ENCODE data around the gene CUX1. TPM values are rescaled to one million over a fixed set of nuclear protein-coding genes. Genes with fewer than 3 reads are reported as not detected.
A peak's percentile ranks its signal among the peaks of the same experiment; 100 is the strongest.

Gene CUX1
- total RNA-seq, 1 donor from 2014 or later: 50.6 TPM

- FAIRE-seq (no peak), DNase-seq (ENCODE audit: low read depth) (no peak)
- H3K27ac ChIP-seq (ENCODE audit: low read depth, low read length): no peak overlapping the region
Observed at GRCh38 chr7:102046373-102047117, 229.1 kb downstream of the CUX1 start.

GRCh38 chr7:102047167-102047566 is 229.7 kb downstream of the CUX1 start:
- FAIRE-seq (no peak), DNase-seq (ENCODE audit: low read depth) (no peak)
- no peak overlapping the region for H3K27ac Mint-ChIP-seq (ENCODE audit: unreplicated experiment)
- H4K20me1 ChIP-seq (ENCODE audit: insufficient read depth, low read length): peaks cover 81% of the 10 kb centered on the region
- no peaks in the 10 kb centered on the region for H3K9me3 ChIP-seq (ENCODE audit: insufficient read depth, low read depth, low read length)
- peaks cover 29% of the 10 kb centered on the region for H3K4me1 ChIP-seq (ENCODE audit: insufficient read depth, low read length)
- H3K4me3 Mint-ChIP-seq (ENCODE audit: unreplicated experiment): no peak overlapping the region
- no peaks in the 10 kb centered on the region for H3K27me3 ChIP-seq (ENCODE audit: insufficient read depth, low read length)
- H3K4me2 ChIP-seq (ENCODE audit: low read length): no peak overlapping the region
- no peaks in the 10 kb centered on the region for H3K9me3 Mint-ChIP-seq (ENCODE audit: unreplicated experiment)
- H3K27ac ChIP-seq (ENCODE audit: low read depth, low read length): no peak overlapping the region
- no peaks in the 10 kb centered on the region for H3K27me3 Mint-ChIP-seq (ENCODE audit: low read depth, unreplicated experiment)
- H3K79me2 ChIP-seq (ENCODE audit: insufficient read depth, low read length): no peaks in the 10 kb centered on the region
- TF ChIP-seq CTCF (IDR thresholded peaks at IDR 0.05; ENCODE audit: insufficient read depth, low read depth, low read length) (no peak), EZH2 (IDR thresholded peaks at IDR 0.05; ENCODE audit: insufficient read depth, low read length) (no peak)
- peaks cover 6% of the 10 kb centered on the region for H3K36me3 Mint-ChIP-seq (ENCODE audit: low read depth, unreplicated experiment)
- H3K9ac ChIP-seq (ENCODE audit: low read length): no peak overlapping the region
- H3K36me3 ChIP-seq (ENCODE audit: insufficient read depth, low read length): no peaks in the 10 kb centered on the region
- peaks cover 10% of the 10 kb centered on the region for H3K4me1 Mint-ChIP-seq (ENCODE audit: low read depth, unreplicated experiment)
- no peak overlapping the region for H3K4me3 ChIP-seq (ENCODE audit: insufficient read depth, low read depth, low read length)
- H2AFZ ChIP-seq (ENCODE audit: low read depth, low read length): no peak overlapping the region

More at GRCh38 chr7:102046373-102047117, 229.1 kb downstream of the CUX1 start:
- H3K79me2 ChIP-seq (ENCODE audit: insufficient read depth, low read length): no peaks in the 10 kb centered on the region
- peak overlapping the region; percentile 72 for H3K4me2 ChIP-seq (ENCODE audit: low read length)
- H3K9me3 ChIP-seq (ENCODE audit: insufficient read depth, low read depth, low read length): no peaks in the 10 kb centered on the region
- H4K20me1 ChIP-seq (ENCODE audit: insufficient read depth, low read length): peaks cover 86% of the 10 kb centered on the region
- peaks cover 13% of the 10 kb centered on the region for H3K4me1 Mint-ChIP-seq (ENCODE audit: low read depth, unreplicated experiment)
- H3K4me3 ChIP-seq (ENCODE audit: insufficient read depth, low read depth, low read length): no peak overlapping the region
- H3K36me3 Mint-ChIP-seq (ENCODE audit: low read depth, unreplicated experiment): peaks cover 6% of the 10 kb centered on the region
- H3K27me3 Mint-ChIP-seq (ENCODE audit: low read depth, unreplicated experiment): no peaks in the 10 kb centered on the region
- no peaks in the 10 kb centered on the region for H3K36me3 ChIP-seq (ENCODE audit: insufficient read depth, low read length)
- TF ChIP-seq CTCF (IDR thresholded peaks at IDR 0.05; ENCODE audit: insufficient read depth, low read depth, low read length) (no peak), EZH2 (IDR thresholded peaks at IDR 0.05; ENCODE audit: insufficient read depth, low read length) (no peak)
- no peak overlapping the region for H3K9ac ChIP-seq (ENCODE audit: low read length)
- H2AFZ ChIP-seq (ENCODE audit: low read depth, low read length): no peak overlapping the region
- no peaks in the 10 kb centered on the region for H3K27me3 ChIP-seq (ENCODE audit: insufficient read depth, low read length)
- peaks cover 34% of the 10 kb centered on the region for H3K4me1 ChIP-seq (ENCODE audit: insufficient read depth, low read length)
- no peaks in the 10 kb centered on the region for H3K9me3 Mint-ChIP-seq (ENCODE audit: unreplicated experiment)
- H3K4me3 Mint-ChIP-seq (ENCODE audit: unreplicated experiment): no peak overlapping the region
- no peak overlapping the region for H3K27ac Mint-ChIP-seq (ENCODE audit: unreplicated experiment)

- peaks cover 4% of the 10 kb centered on the region for H3K9me3 Mint-ChIP-seq (ENCODE audit: unreplicated experiment)
- H3K79me2 ChIP-seq (ENCODE audit: insufficient read depth, low read length): no peaks in the 10 kb centered on the region
- no peak for DNase-seq (ENCODE audit: low read depth)
- H3K36me3 ChIP-seq (ENCODE audit: insufficient read depth, low read length): no peaks in the 10 kb centered on the region
- no peak overlapping the region for H3K4me2 ChIP-seq (ENCODE audit: low read length)
- peaks cover 3% of the 10 kb centered on the region for H3K9me3 ChIP-seq (ENCODE audit: insufficient read depth, low read depth, low read length)
- H3K27ac Mint-ChIP-seq (ENCODE audit: unreplicated experiment): no peak overlapping the region
- peaks cover 13% of the 10 kb centered on the region for H3K4me1 ChIP-seq (ENCODE audit: insufficient read depth, low read length)
- H3K4me1 Mint-ChIP-seq (ENCODE audit: low read depth, unreplicated experiment): peaks cover 3% of the 10 kb centered on the region
- H3K27me3 ChIP-seq (ENCODE audit: insufficient read depth, low read length): no peaks in the 10 kb centered on the region
- peaks cover 15% of the 10 kb centered on the region for H3K36me3 Mint-ChIP-seq (ENCODE audit: low read depth, unreplicated experiment)
- H3K4me3 Mint-ChIP-seq (ENCODE audit: unreplicated experiment): no peak overlapping the region
- H2AFZ ChIP-seq (ENCODE audit: low read depth, low read length): no peak overlapping the region
- TF ChIP-seq EZH2 (IDR thresholded peaks at IDR 0.05; ENCODE audit: insufficient read depth, low read length) (no peak), CTCF (IDR thresholded peaks at IDR 0.05; ENCODE audit: insufficient read depth, low read depth, low read length) (no peak)
- H3K27me3 Mint-ChIP-seq (ENCODE audit: low read depth, unreplicated experiment): no peaks in the 10 kb centered on the region
- no peak overlapping the region for H3K9ac ChIP-seq (ENCODE audit: low read length)
- H4K20me1 ChIP-seq (ENCODE audit: insufficient read depth, low read length): peaks cover 73% of the 10 kb centered on the region
- no peak overlapping the region for H3K27ac ChIP-seq (ENCODE audit: low read depth, low read length)
- no peak for FAIRE-seq
- H3K4me3 ChIP-seq (ENCODE audit: insufficient read depth, low read depth, low read length): no peak overlapping the region
Observed at GRCh38 chr7:102049765-102050164, 232.3 kb downstream of the CUX1 start.

Data from astrocyte (in vitro differentiated cells and primary cell).